RCC 7860 (cell line): Measurements from ENCODE around the gene RNPC3.

Experiments
- DNase-seq: peaks from one replicate; pipeline ENCODE4 v3.0.0-alpha.2; 2015; ENCODE audit warnings: low spot score
- FAIRE-seq: peaks from 2 replicates; lab custom pipeline; 2012; peaks lifted over from hg19 to GRCh38; lab: Jason Lieb, UNC

The RNPC3 gene

DNA sequence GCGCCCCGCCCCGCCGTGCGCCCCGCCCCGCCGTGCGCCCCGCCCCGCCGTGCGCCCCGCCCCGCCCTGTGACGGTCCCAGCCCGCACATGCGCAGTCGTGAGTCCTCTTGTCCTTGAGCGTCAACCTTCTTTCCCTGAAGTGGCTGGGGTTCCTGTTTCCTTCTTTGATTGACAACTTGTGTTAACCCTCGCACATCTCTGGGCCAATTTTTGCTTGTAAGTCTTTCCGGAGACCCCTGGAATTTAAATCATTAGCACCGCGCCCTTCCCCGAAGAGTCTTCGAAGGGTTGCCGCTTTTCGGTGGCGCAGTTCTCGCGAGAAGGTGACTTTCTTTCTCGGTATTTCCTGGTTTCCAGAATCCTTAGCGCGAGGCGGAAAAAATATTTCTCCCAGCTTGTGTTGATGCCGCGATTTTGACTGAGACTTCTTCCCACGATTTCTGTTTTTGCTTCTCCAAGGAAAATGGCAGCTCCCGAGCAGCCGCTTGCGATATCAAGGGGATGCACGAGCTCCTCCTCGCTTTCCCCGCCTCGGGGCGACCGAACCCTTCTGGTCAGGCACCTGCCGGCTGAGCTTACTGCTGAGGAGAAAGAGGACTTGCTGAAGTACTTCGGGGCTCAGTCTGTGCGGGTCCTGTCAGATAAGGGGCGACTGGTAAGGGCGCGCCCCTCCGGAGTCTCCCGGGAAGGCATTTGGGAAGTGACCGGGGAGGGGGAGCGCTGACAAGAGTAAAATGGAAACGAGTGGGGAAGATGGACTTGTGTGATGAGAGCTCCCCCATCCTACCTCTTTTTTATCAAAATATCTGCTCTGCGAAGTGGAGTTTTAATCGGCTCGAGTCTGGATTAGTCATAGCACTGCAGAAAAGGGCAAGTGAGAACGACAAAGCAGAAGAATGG lies at the start of gene RNPC3:
Gene RNPC3 (plus strand): TSS at position 93 of the 901 bp plus-strand sequence. CDS start 372 bp downstream, at position 465.
- DNase-seq = peak; percentile 76
- peak; percentile 59 for FAIRE-seq

DNA sequence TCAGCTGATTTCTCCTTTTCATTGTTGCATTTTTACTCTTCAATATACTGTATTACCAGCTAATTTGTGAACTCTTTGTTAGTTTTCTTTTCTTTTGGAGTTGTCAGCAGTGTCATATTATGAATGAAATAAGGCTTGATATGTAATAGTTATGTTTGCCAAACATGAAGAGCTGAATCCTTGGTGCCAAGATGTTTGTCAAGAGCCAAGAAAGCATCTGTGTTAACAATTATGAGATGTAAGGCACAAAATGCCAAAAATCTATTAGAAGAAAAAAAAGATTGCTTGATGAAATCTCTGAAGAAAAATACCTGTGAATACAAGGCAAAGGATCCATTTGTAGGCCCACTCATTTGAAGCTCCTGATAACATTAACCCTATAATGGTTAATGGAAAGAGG lies 48.4 kb upstream of the RNPC3 start:
- DNase-seq = no peak
- no peak for FAIRE-seq

DNA sequence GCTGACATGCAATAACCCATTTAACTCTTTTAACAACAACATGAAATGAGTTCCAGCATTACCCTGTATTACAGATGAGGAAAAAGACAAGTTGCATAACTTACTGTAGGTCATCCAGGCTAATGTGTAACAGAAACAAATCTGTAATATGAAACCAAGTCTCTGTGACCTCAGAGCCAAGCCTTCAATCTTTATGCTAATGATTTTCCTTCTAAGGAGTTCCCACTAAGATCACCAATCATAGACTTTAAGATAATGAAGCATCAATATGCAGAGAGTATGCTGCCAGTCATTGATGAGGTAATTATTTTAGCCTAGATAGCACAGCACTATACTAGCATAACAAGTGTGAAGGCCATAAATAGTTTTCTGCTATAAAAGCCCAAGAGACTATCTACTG lies 35.6 kb upstream of the RNPC3 start:
- DNase-seq = no peak
- no peak for FAIRE-seq

DNA sequence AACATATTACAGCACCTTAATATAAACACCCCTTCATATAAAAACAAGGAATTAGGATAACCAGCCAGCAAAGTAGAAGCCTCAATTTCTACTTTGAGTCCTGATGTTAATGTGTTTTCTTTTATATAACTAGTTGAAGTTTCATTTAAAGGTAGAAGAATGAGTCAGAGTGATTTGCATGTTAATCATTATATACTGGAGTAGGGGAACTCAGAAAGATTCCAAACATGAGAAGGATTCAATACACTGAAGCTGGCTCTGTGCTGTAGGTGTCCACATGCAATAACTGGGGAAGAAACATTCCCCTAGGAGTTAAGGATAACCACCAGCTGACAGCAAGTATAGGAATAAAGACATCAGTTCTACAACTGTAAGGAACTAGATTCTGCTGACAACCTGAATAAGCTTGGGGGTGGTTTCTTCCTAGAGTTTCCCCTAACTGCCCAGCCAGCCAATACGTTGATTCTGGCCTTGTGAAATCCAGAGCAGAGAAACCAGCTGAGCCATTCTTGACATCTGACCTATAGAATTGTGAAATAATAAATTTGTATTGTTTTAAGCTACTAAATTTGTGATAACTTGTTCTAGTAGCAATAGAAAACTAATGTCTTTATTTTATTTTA lies 33.4 kb upstream of the RNPC3 start:
- DNase-seq (no peak), FAIRE-seq (no peak)

GRCh38 chr1:103496014-103496635 lies 29.4 kb upstream of the RNPC3 start:
- FAIRE-seq (peak; percentile 61), DNase-seq (no peak)

- DNase-seq (no peak), FAIRE-seq (no peak)
These were observed 28.1 kb upstream of the RNPC3 start for GRCh38 chr1:103497404-103497803.

GRCh38 chr1:103509250-103509649 lies 16.2 kb upstream of the RNPC3 start:
- FAIRE-seq (no peak), DNase-seq (no peak)

DNA sequence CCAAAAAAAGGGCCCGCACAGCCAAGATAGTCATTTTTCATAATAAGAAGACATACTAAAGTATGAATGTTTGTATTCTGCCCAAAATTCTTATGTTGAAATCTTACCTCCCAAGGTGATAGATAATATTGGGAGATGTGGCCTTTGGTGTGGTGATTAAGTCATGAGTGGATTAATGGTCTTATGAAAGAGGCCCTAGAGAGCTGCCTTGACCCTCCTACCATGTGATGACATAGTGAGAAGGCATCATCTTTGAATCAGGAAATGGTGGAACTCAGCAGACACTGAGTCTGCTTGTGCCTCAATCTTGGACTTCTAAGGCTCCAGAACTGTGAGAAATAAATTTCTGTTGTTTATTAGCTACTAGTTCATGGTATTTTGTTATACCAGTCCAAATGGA lies 11.8 kb upstream of the RNPC3 start:
- no peak for FAIRE-seq
- DNase-seq = no peak

DNA sequence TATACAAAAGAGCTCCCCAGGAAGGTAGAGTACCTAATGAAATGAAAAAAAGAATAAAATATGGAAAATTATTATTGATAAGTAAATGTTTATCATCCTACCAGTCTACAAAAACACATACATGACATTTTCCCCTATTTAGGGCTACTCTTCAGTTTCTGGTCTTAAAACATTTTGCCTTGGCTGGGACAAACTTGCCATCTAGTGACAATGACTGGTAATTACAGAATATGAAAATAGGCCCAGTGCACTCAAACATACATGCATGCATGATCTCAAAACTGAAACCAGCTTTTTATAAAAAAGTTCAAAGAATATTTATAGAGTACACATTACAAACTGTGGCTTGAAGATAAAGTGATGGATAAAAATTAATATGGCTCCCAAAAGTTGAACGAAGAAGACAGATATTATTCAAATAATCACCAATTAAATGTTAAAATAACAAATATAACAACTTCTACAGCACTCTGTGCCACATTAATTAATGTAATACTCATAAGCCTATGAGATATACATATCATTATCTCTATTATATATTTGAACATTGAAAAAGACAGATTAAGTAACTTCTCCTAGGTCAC lies 10.5 kb upstream of the RNPC3 start:
- FAIRE-seq = peak; percentile 78
- DNase-seq = peak; percentile 33

GRCh38 chr1:103516283-103516682 lies 9.2 kb upstream of the RNPC3 start:
- DNase-seq (no peak), FAIRE-seq (no peak)

- DNase-seq = peak; percentile 69
- peak; percentile 77 for FAIRE-seq
These were observed 8.8 kb upstream of the RNPC3 start for GRCh38 chr1:103516693-103517092.

DNA sequence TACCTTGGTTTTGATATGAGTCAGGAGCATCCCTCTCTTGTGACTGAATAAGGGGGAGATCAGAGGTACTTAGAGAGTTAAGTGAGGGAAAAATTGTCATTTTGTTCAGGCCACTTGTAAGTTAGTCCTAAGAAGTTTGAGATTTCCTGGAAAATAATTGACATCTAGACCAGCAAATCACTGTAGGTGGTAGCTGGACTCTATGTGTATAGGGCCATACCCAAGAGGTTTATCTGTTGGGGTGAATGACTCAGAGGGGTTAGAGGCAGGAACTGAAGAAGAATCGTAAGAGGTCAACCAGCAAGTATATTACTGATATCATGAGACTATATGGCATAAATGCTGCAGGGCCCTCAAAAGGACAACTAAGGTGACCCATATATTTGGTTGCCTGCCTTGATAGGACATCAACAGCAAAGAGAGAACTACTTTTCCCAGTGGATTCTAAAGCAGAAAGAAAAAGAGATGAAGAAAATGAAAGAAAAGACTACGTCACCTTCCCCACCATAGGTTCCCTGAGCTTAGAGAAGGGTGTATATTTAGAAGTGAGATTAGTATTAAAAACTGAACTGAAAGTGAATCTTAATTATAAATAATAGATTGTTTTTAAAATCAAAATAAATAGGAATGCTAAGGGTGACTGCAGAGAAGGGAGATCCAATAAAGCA lies 8.0 kb upstream of the RNPC3 start:
- FAIRE-seq (no peak), DNase-seq (peak; percentile 19)

DNA sequence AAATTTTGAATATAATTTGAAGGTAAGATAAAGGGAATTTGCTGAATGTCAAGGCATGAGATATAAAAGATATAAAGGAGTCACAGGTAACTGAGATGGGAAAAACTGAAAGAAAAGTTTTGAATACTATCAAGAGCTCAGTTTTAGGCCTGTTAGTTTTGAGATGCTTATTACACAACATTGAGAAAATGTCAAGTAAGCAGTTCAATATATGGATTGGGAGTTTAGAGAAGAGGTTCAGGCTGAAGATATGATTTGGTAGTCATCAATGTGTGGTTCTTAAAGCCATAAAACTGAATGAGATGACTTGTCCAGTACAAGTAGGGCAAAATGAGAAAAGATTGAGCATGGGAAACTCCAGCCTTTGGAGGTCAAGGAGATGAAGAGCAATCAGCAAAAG lies 4.7 kb upstream of the RNPC3 start:
- no peak for DNase-seq
- FAIRE-seq = no peak

DNA sequence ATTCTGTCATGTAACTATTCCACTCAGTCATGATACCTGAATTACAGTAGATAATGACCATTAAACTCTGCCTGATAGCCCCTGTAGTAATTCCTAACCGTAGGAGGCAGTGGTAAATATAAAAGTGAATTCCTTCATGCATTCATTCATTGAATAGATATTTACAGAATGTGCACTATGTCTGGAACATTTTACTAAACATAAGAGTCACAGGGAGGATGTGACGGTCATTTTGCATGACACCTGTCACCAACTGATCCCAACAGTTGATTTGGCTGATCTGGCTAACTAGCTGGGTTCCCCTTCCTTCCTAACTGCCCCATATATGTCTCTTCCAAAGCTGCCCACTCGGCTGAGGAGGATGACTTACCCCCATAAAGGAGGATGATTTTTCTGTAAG lies 2.2 kb upstream of the RNPC3 start:
- DNase-seq (no peak), FAIRE-seq (no peak)

DNA sequence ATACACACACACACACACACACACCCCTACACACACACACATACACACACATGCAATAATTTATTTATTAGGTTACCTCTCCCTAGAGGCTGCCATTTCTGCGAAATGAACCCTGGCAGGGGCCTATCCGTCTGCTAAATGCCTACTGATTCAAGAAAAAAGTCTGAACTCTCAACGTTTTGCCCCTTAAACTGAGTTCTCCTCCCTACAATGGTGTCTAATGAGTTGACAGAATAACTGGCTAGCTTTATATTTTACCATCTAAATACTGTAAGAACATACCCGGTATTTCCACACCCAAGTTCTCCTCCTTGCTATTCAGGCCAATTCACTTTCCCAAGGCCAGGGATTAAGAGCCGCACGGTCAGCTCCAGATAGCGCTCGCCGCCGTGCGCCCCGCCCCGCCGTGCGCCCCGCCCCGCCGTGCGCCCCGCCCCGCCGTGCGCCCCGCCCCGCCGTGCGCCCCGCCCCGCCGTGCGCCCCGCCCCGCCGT lies 339 bp upstream of the RNPC3 start:
- FAIRE-seq (no peak), DNase-seq (peak; percentile 33)

DNA sequence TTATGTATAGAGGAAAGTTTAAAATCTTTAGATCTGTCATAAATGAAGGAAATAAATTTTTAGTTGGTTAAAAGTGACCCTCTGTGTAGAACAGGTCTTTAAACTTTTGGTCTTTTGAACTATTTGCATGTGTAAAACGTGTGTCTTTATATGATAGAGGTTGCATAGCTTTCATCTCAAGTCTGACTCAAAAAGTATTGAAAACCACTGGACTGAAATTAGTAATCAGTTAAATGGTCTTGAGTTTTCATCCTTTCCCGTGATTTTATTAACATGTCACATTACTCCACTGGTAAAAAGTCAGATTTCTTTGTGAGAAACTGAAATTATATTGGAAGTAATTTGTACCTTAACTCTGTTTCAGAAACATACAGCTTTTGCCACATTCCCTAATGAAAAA lies 1.8 kb downstream of the RNPC3 start:
- FAIRE-seq (no peak), DNase-seq (no peak)

DNA sequence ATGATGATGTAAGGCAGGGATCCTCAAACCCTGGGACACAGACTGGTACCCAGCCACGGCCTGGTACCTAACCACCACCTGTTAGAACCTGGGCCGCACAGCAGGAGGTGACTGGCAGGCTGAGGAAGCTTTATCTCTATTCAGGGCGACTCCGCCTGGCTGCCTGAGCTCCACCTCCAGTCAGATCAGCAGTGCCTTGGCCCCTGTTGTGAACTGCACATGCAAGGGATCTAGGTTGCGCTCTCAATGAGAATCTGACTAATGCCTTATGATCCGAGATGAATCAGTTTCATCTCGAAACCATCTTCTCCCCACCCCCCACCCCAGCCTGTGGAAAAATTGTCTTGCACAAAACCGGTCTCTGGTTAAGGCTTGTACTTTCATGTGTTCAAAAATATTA lies 4.2 kb downstream of the RNPC3 start:
- no peak for DNase-seq
- FAIRE-seq = no peak

DNA sequence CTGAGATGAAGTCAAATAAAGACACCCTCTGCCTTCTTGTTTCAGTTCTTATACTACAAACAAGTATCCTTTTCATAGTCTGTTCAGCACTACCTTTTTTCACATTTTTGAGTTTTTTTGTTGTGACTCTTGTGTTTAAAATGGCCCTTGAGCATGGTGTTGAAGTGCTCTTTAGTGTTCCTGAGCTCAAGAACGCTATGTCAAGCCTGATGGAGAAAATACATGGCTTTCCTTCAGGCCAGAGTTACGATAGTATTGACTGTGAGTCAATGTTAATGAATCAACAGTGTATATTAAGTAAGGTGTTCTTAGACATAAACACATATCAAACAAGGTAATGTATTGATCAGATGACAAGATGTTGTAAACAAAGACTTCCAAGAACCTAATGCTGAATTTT lies 12.7 kb downstream of the RNPC3 start:
- no peak for FAIRE-seq

GRCh38 chr1:103541431-103541830 lies 15.9 kb downstream of the RNPC3 start:
- no peak for DNase-seq
- no peak for FAIRE-seq

More for the DNA sequence above, 12.7 kb downstream of the RNPC3 start:
- DNase-seq = no peak

GRCh38 chr1:103546496-103546895 lies 21.0 kb downstream of the RNPC3 start:
- DNase-seq = no peak
- no peak for FAIRE-seq

DNA sequence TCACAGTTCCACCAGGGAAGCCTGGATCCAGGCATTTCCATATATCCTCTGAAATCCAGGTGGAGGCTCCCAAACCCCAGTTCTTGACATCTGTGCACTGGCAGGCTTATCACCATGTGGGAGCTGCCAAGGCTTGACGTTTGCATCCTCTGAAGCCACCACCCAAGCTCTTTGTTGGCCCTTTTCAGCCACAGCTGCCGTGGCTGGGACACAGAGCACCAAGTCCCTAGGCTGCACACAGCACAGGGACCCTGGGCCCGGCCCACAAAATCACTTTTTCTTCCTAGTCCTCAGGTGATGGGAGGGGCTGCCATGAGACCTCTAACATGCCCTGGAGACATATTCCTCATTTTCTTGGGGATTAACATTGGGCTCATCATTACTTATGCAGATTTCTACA lies 22.3 kb downstream of the RNPC3 start:
- no peak for FAIRE-seq

More for the DNA sequence above, 22.3 kb downstream of the RNPC3 start:
- no peak for DNase-seq
